HG02970 (cell line): ENCODE measurements around the gene PEMT.
"Not testable (repeated sequence)": the region's sequence is repeated elsewhere in the genome, so short reads cannot be mapped to it uniquely, and the experiment has no call there.

ENCODE experiments used
- ATAC-seq: cut with Tn5 transposase; IDR thresholded peaks from one replicate; pipeline ENCODE4 v1.9.1; 2021; ENCODE audit warnings: mild to moderate bottlenecking, moderate library complexity, moderate number of reproducible peaks; ENCODE audit not compliant: unreplicated experiment, low FRiP score

Gene PEMT, protein sequence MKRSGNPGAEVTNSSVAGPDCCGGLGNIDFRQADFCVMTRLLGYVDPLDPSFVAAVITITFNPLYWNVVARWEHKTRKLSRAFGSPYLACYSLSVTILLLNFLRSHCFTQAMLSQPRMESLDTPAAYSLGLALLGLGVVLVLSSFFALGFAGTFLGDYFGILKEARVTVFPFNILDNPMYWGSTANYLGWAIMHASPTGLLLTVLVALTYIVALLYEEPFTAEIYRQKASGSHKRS

GRCh38 chr17:17591355-17592298, at the start of gene PEMT:
PEMT (minus strand) TSS chr17:17591708; CDS start chr17:17591626, 82 bp downstream.
- ATAC-seq = peak; percentile 88

DNA sequence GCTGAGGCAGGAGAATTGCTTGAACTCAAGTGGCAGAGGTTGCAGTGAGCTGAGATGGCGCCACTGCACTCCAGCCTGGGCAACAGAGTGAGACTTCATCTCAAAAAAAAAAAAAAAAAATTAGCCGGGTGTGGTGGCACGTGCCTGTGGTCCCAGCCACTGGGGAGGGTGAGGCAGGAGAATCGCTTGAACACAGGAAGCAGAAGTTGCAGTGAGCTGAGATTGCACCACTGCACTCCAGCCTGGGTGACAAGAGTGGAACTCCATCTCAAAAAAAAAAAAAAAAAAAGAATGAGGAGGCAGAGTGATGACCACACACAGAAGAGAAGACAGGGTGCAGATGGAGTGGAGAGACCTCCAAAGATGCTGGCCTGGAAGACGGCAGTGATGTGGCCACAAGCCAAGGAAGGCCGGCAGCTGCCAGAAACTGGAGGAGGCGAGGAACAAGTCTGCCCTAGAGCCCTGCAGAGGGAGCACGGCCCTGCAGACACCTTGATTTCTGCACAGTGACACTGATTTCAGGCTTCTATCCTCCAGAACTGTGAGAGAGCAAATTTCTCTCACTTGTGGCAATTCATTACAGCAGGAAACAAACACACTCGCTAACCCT, 48.3 kb upstream of the PEMT start:
- not testable (repeated sequence) for ATAC-seq

DNA sequence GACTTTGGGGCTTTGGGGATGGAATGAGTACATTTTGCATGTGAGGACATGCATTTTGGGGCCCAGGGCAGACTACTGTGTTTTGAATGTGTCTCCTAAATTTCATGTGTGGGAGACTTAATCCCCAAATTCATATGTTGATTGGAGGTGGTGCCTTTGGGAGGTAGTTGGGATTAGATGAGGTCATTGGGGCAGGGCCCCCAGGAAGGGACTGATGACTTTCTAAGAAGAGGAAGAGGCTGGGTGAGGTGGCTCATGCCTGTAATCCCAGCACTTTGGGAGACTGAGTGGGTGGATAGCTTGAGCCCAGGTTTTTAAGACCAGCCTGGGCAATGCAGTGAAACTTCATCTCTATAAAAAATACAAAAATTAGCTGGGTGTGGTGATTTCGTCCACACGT, 47.0 kb upstream of the PEMT start:
- no peak for ATAC-seq

GRCh38 chr17:17636272-17636885, 44.9 kb upstream of the PEMT start:
- no peak for ATAC-seq

GRCh38 chr17:17635537-17636271, 44.2 kb upstream of the PEMT start:
- not testable (repeated sequence) for ATAC-seq

DNA sequence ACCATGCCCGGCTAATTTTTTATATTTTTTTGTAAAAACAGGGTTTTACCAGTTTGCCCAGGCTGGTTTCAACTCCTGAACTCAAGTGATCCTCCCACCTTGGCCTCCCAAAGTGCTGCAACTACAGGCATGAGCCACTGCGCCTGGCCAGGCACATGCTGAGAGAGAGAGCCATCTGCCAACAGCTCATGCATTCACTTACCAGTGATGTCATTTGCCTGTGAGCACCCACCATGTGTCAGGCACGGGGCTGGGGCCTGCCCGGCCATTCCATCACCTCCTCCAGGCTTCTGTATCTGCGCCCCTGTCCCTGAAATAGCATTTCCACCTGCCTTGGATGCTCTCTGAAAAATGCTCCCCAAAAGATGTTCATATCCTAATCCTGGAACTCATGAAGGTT, 43.6 kb upstream of the PEMT start:
- no peak for ATAC-seq

DNA sequence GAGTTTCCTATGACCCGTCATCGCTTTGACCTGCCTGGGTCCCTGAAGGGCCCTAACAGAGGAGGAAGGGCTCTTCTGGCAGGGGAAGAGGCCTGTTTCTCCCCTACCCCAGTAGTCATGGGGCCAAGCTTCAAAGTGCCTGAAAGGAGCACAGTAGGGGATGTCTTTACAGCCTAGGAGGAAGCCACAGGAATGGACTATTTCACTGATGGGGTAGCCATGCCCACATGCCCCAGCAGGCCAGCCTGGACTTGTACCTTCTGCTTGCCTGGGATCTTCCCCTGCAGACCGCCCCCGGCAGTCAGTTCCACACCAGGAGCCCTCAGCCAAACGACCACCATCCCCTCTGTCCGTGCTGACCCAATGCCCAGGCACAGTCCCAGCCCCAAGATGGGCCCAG, 41.8 kb upstream of the PEMT start:
- no peak for ATAC-seq

DNA sequence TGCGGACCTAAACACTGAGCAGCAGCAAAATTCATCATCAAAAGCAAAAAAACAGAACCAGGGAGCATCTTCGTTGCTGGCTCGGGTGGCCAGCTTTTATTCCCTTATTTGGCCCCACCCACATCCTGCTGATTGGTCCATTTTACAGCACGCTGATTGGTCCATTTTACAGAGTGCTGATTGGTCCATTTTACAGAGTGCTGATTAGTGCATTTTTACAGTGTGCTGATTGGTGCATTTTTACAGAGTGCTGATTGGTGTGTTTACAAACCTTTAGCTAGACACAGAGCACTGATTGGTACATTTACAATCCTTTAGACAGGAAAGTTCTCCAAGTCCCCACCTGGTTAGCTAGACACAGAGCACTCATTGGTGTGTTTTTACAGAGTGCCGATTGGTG, 41.2 kb upstream of the PEMT start:
- ATAC-seq = not testable (repeated sequence)

DNA sequence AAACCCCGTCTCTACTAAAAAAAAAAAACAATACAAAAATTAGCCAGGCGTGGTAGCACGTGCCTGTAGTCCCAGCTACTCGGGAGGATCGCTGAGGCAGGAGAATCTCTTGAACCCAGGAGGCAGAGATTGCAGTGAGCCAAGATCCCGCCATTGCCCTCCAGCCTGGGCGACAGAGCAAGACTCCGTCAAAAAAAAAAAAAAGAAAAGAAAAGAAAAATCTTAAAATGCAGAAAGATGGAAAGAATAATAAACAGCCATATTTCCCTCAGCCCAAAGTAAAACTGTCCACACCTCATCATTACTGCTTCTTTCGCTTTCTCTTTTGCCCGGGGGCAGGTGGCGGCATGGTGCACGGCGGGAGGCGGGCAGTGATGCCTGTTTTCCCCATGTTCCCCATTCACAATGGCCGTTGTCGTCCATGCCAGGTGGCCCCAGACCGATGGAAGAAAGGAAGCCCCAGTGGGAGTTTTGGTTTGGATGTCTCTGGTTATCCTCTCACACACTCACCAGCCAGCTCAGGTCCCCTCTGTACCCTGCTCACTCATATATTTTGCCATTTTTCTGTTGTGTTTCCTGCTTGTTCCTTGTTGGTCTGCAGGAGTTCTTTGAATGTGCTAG, 37.0 kb upstream of the PEMT start:
- no peak for ATAC-seq

DNA sequence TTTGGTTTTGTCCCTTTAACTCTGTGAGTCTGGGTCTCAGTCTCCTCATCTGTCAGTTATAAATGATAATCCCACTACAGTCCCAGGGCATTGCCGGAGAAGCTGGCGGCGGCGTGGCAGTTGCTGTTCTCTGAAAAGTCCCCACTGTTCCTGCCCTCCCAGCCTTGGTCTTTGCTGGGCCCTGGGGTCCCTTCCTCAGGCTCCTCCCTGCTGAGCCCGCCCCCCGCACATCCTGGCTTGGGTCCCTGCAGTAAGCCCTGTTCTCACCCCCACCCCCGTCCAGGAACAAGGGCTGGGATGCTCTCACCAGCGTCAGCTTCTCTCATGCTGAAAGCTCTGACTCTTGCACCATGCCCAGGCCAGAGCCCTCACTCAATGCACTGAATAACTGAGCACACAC, 35.3 kb upstream of the PEMT start:
- ATAC-seq = no peak

- no peak for ATAC-seq
Observed at GRCh38 chr17:17626151-17626805, 34.8 kb upstream of the PEMT start.

- ATAC-seq = no peak
Observed at GRCh38 chr17:17624741-17625140, 33.2 kb upstream of the PEMT start.

GRCh38 chr17:17623904-17624303, 32.4 kb upstream of the PEMT start:
- ATAC-seq = no peak

GRCh38 chr17:17621254-17621653, 29.7 kb upstream of the PEMT start:
- ATAC-seq = no peak

DNA sequence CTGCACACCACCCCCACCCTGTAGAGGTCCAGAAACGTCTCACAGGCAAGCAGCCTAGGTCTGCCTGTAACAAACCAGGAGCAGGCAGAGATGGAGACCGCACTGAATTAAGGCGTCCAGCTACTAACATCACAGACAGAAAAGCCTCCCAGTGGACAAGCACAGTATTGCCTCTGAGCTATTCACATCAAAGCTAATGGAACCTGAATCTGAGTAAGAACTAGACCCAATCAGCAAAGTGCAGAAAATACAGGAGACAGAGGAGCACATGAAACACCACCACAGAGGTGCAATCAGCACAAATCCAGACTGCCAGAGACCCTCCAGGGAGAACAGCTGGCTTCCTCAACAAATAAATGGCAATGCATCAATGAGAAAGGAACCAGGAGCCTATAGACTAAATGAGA, 22.2 kb upstream of the PEMT start:
- no peak for ATAC-seq

DNA sequence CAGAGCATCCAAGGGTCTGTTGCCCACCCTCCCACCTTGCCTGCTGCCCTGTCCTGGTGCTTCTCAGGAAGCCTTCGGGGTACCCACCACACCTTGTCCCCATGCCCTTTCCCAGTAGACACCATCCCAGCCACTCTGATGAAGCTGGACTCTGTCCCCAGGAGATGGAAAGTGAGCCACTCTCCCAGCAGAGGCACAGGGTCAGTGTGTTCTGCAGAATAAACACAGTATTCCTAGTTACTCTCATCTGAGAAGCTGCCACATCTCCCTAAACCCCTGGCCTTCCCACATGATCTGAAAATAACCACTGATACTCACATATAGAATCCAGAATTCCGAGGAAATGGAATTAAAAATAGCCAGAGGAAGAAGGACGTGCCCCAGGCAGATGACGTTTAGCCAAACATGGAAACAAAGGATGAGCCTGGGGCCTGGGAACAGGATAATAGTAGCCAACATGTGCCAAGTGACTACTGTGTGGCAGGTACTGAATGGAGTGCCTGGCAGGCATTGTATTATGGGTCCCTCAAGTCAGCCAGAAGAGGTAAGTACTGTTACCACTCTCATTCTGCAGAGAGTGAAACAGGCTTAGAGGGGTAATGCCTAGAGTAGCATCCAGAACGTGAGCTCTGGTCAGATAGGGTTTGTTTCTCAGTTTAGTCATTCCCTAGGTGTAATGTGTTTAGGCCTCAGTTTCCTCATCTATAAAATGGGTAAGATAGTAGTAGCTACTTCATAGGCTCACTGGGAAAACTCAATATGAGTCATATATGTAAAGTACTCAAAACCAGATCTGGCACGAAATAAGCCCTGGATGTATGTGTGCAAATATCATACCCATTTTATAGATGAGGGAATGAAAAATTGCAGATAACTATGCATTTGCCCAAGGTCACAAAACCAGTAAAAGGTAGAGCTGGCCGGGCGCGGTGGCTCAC, 20.8 kb upstream of the PEMT start:
- no peak for ATAC-seq

DNA sequence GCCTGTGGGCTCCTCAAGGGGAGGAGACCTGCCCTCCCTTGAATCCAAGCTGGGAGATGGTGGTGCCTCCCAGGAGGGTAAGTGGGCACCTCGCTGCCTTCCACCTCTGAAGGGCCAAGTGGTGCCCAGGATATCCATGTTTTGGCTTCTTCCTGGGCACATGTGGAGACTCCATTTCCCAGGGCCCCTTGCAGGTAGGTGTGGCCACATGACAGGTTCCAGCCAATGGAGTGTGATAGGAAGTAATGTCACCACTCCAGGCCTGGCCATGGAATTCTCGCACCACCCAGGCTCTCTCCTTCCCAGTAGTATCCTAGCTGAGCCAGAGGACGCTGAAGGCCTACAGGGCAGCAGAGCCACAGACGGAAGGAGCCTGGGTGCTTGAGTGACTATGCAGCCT, 17.6 kb upstream of the PEMT start:
- ATAC-seq = no peak

DNA sequence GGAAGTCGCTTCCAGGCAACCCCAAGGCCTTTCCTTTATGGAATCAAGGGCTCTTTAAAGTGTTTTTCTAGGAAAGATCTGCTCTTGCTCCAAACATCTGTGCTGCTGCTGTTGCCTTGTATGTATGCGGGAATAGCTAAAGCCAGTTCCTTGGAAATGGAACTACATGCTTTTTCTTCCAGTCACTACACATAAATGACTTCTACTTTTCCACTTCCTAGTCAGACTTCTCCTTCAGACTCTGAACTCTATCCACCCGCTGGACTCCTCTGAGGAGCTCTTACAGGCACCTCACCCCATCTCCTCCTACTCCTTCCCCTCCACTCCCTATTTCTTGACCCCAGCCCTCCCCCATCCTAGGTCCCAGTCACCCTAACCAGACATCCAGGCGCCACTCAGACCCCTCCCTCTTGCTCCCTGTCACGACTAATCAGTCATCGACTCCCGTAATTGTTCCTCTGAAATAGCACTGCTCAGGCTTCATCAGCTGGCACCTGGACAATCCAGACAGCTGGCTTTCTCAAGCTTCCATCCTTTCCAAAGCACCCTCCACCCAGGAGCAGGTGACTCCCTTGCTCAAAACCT, 15.0 kb upstream of the PEMT start:
- no peak for ATAC-seq
